A549 (cell line): ENCODE data around the gene PCDHGB1. TPM values are rescaled to one million over a fixed set of nuclear protein-coding genes. Genes with fewer than 3 reads are reported as not detected.

ENCODE experiments used
- ATAC-seq, 2 experiments: fragments of 200-7000 bp in 1 of 2; fragments of >200 bp in 1 of 2; cut with Nextera tagmentation in 1 of 2; cut with Tn5 transposase in 1 of 2; 3 replicates each; pipeline versions ENCODE4 v1.8.0 to v1.9.1; 2018 to 2020; ENCODE audit warnings: mild to moderate bottlenecking in 1 of 2, moderate library complexity in 1 of 2
- CTCF ChIA-PET: fragments of 300-600 bp; sonication (Branson Sonifier 250); formaldehyde crosslinking; extraction: SDS; loops from one replicate; lab custom pipeline; 2021; ENCODE audit warnings: antibody characterized with exemption, inconsistent platforms; lab: Yijun Ruan, JAX
- POLR2A ChIA-PET: fragments of 350-600 bp; formaldehyde crosslinking; extraction: SDS; loops from one replicate; lab custom pipeline; 2021; ENCODE audit warnings: antibody characterized with exemption, inconsistent platforms; lab: Yijun Ruan, JAX
- DNase-seq, 2 experiments: peaks; one replicate each; pipeline versions ENCODE4 v3.0.0 to v3.0.0-alpha.2; 2011 to 2016; ENCODE audit warnings: low read depth in 1 of 2, low spot score in 1 of 2
- FAIRE-seq: peaks from 2 replicates; lab custom pipeline; 2011; peaks lifted over from hg19 to GRCh38; lab: Jason Lieb, UNC
- H3K27ac ChIP-seq, 2 experiments: fragments of >200 bp; sonication (Bioruptor Twin); formaldehyde crosslinking; 3 replicates each; pipeline ENCODE4 v1.5.1; 2016 to 2017
- H3K4me1 ChIP-seq: fragments of >200 bp; sonication (Bioruptor Twin); formaldehyde crosslinking; 3 replicates; pipeline ENCODE4 v1.6.1; 2016
- H3K4me2 ChIP-seq: fragments of >200 bp; sonication (Bioruptor Twin); formaldehyde crosslinking; 3 replicates; pipeline ENCODE4 v1.6.1; 2016
- H3K4me3 ChIP-seq: fragments of >200 bp; sonication (Bioruptor Twin); formaldehyde crosslinking; 3 replicates; pipeline ENCODE4 v1.5.1; 2016
- H3K9me3 ChIP-seq: fragments of >200 bp; sonication (Bioruptor Twin); formaldehyde crosslinking; 3 replicates; pipeline ENCODE4 v1.6.1; 2016
- CEBPB ChIP-seq, 2 experiments: fragments of >200 bp in 1 of 2; sonication (Bioruptor Twin) in 1 of 2; formaldehyde crosslinking in 1 of 2; IDR thresholded peaks; 2 replicates each; pipeline ENCODE4 v1.6.1; 2012 to 2016
- EHMT2 ChIP-seq: fragments of 200-600 bp; sonication (generic); IDR thresholded peaks from 2 replicates; pipeline ENCODE4 v1.6.1; 2016; ENCODE audit warnings: antibody characterized with exemption, low read depth, mild to moderate bottlenecking, moderate library complexity
- ESRRA ChIP-seq: fragments of 150-350 bp; IDR thresholded peaks from 2 replicates; pipeline ENCODE4 v1.6.1; 2014; ENCODE audit warnings: mild to moderate bottlenecking, low read length, borderline replicate concordance
- FOSL2 ChIP-seq, 2 experiments: fragments of 450-650 bp in 1 of 2; fragments of >200 bp in 1 of 2; sonication (Bioruptor Twin) in 1 of 2; formaldehyde crosslinking; IDR thresholded peaks; 2 replicates each; pipeline versions ENCODE4 v1.5.0 to v1.6.1; 2016 to 2020; ENCODE audit warnings: mild to moderate bottlenecking in 1 of 2, moderate library complexity in 1 of 2
- HOXA7 ChIP-seq: fragments of 250-450 bp; sonication (Bioruptor Pico); IDR thresholded peaks from 2 replicates; pipeline ENCODE4 v1.5.0; 2020; ENCODE audit warnings: mild to moderate bottlenecking, moderate library complexity
- MAFK ChIP-seq: fragments of 450-650 bp; IDR thresholded peaks from 2 replicates; pipeline ENCODE4 v1.6.1; 2014; ENCODE audit not compliant: partially characterized antibody
- RAD21 ChIP-seq, 2 experiments: fragments of >200 bp in 1 of 2; sonication (Bioruptor Twin) in 1 of 2; formaldehyde crosslinking in 1 of 2; IDR thresholded peaks in 1 of 2; conservative IDR thresholded peaks in 1 of 2; 2 replicates in 1 of 2; 3 replicates in 1 of 2; pipeline ENCODE4 v1.6.1; 2012 to 2018; ENCODE audit warnings: inconsistent platforms in 1 of 2
- SMC3 ChIP-seq: fragments of >200 bp; sonication (Bioruptor Twin); formaldehyde crosslinking; IDR thresholded peaks from 3 replicates; pipeline ENCODE4 v1.6.1; 2018; ENCODE audit warnings: inconsistent platforms
- ZNF302 ChIP-seq: fragments of 250-450 bp; sonication (Bioruptor Pico); IDR thresholded peaks from 2 replicates; pipeline ENCODE4 v1.9.0; 2021; ENCODE audit warnings: inconsistent platforms, mild to moderate bottlenecking, moderate library complexity
- WGBS: methylation state at CpG from one replicate; pipeline ENCODE4 v1.1.6; 2017; ENCODE audit errors: missing lambda C conversion rate; 5-methylcytosine and 5-hydroxymethylcytosine counted together
- polyA plus RNA-seq, 4 experiments: library from polyadenylated mRNA; depleted of rRNA in 3 of 4; stranded (reverse); fragments of >200 nt; fragmentation: RNase III in 1 of 4; extraction: RNeasy Plus Mini Kit Qiagen cat#74134 plus additional on column Dnase treatment in 1 of 4; gene quantifications; 2 replicates in 3 of 4; 3 replicates in 1 of 4; pipeline ENCODE4 v1.2.3, GENCODE V29; 2011 to 2017
- TF ChIP-seq, protein P1 (sequence below): IDR thresholded peaks from 2 replicates; pipeline ENCODE4 v1.6.1; 2012
- TF ChIP-seq, protein P2 (sequence below): IDR thresholded peaks from 2 replicates; pipeline ENCODE4 v1.6.1; 2012
- TF ChIP-seq, protein P3 (sequence below): fragments of 250-450 bp; sonication (Bioruptor Pico); IDR thresholded peaks from 2 replicates; pipeline ENCODE4 v1.5.0; 2020; ENCODE audit warnings: low read depth, mild to moderate bottlenecking, moderate library complexity
- TF ChIP-seq, protein P4 (sequence below): fragments of >200 bp; sonication (Bioruptor Twin); formaldehyde crosslinking; IDR thresholded peaks from 3 replicates; pipeline ENCODE4 v1.5.1; 2016

PCDHGB1 gene
- polyA plus RNA-seq, 2 of the 4 experiments (the other 2 are of a cell fraction): 1.5 to 3.7 TPM

DNA sequence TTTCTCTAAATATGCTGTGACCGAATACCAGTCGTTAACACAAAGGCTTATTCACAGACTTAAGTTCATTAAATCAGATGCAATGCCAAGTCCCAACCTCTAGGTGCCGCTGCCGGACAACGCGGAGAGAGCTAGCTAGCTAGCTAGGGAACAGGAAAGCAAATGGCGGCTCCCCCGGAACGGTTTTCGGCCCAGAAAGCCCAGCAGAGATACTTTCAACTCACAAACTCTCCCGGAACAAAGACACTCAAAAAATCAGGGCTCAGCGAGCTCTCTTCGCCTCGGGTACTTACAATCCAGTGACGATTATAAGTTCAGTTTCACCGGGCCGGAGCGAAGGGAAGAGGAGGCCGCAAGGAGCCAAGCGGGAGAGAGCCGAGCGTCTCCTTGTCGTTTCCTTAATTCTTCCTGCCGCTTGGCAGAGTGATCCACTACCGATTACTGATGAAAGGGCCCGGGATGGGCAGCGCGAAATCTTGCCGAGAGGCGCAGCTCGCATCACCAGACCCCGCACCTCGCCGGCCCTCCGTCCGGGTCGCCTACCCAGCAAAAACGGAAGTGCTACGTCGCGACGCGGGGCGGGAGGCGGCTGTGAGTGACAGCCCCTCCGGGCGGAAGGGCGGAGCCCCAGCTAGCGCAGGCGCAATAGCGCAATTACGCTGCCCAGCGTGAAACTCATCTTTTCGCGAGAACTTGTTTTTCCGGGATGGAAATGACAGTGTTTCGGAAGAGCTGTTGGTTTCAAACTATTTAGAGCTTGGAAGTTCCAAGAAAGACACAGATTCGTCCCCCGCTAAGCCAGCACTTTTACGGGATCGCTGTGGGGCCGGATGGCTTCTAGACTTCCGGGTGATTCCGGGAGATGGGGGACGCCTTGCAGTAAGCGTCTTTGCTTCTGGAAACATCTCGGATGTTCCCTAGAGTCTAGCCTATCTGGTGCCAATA lies 29.4 kb upstream of the PCDHGB1 start, which contains the start of gene TAF7 (continued):
- TF ChIP-seq EHMT2 (no peak), FOSL2 (IDR thresholded peaks at IDR 0.05) (no peak), FOSL2 (CRISPR knock-in tag; IDR thresholded peaks at IDR 0.05) (no peak), ZNF302 (CRISPR knock-in tag) (no peak), SMC3 (no peak), MAFK (peak; percentile 73)
- TF ChIP-seq, protein P1, sequence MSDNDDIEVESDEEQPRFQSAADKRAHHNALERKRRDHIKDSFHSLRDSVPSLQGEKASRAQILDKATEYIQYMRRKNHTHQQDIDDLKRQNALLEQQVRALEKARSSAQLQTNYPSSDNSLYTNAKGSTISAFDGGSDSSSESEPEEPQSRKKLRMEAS: peak; percentile 84
- TF ChIP-seq, all 56 proteins: peak for 15

DNA sequence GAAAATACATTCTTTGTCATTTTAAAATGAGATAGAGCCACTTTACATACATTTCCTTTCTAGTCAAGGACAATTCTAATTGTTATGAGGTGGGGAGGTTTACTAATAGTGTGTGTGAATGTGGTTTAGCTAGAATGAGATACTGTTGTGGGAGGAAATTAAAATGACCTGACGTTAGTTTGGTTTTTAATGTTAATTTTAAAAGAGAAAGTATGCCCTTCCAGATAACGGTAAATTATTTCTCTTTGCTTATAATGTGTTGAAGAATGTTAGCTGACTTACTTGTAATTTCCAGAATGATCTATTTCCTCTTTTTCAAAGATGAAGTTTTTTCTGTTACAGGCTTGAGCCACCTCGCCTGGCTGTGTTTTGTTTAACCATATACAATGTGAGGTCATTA lies 27.6 kb upstream of the PCDHGB1 start:
- Histone ChIP-seq H3K4me1 (no peaks in the 10 kb centered on the region), H3K4me2 (no peak overlapping the region)
- POLR2A ChIA-PET: no interaction called here
- FAIRE-seq: no peak
- no peak for TF ChIP-seq ESRRA
- TF ChIP-seq CEBPB (IDR thresholded peaks at IDR 0.05): no peak
- TF ChIP-seq, protein P2, sequence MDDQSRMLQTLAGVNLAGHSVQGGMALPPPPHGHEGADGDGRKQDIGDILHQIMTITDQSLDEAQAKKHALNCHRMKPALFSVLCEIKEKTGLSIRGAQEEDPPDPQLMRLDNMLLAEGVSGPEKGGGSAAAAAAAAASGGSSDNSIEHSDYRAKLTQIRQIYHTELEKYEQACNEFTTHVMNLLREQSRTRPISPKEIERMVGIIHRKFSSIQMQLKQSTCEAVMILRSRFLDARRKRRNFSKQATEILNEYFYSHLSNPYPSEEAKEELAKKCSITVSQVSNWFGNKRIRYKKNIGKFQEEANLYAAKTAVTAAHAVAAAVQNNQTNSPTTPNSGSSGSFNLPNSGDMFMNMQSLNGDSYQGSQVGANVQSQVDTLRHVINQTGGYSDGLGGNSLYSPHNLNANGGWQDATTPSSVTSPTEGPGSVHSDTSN: no peak
- no peak for TF ChIP-seq FOSL2 (IDR thresholded peaks at IDR 0.05)
- TF ChIP-seq FOSL2 (CRISPR knock-in tag; IDR thresholded peaks at IDR 0.05): no peak
- TF ChIP-seq, all 56 proteins: peak for 0
- Histone ChIP-seq H3K9me3 (peaks cover 61% of the 10 kb centered on the region), H3K4me3 (no peak overlapping the region), H3K27ac (no peak overlapping the region)
- CTCF ChIA-PET: interaction anchor here (5.1 kb wide), 1 partner anchor 7 kb away, joined by 45 read pairs; the partner anchor contains the start of gene PCDHGA1
- WGBS: 71% methylated on average over 3 of the region's 3 CpGs
- no peak for DNase-seq
- no peak for ATAC-seq

DNA sequence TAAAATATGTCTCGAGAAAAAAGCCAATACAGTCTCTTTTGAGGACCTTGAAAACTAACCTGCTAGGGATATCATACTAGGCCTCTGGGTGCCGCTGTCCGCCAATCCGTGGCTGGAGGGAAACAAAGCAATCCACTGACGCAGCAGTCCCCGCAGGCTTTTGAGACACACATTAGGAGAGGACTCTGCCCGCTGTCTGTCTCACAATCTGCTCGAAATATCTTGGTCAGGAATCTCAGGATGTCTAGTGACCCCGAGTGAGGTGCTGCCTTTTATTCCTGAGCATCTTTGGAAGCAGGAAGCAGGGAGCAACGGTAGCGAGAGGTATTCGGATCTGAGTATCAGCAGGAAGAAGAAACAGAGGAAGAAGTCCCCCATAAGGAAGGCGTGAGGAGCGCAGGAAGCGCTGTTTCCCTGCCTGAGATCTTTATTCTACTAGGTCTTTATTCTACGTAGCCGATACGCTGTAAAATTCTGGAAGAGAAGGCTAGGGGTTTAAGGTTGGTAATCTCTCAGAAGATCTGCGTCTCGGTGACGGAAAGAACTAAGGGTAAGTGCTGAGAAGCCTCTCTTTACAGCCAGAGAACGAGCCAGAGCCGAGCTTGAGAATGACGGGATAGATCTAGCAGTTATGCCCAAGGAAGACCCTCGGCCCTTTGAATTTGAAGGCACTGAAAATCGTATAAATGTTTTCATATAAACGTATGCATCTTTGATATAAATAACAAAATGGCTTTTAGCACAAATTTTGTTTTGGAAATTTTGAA lies 23.6 kb upstream of the PCDHGB1 start:
- CTCF ChIA-PET: interaction anchor here (0.7 to 4.9 kb wide), 9 partner anchors 11 to 316 kb away, joined by 3 to 22 read pairs (median 4); partner anchors contain the start of genes PCDHGA2, PCDHGA4, PCDHGA7 and PCDHGB1
- Histone ChIP-seq H3K9me3 (peaks cover 39% of the 10 kb centered on the region), H3K4me1 (no peaks in the 10 kb centered on the region), H3K4me3 (0 out of 3 replicates have a peak overlapping the region, but pooled peaks have one; percentile 14), H3K4me2 (peak overlapping the region; percentile 33; the same call in 2 of the 3 replicates), H3K27ac (no peak overlapping the region)
- DNase-seq (peak in 1 of 2 experiments; percentile 51), FAIRE-seq (no peak), ATAC-seq (peak in 1 of 2 experiments; percentile 75; a peak in 3 of 6 replicates)
- 41% methylated on average over 27 of the region's 27 CpGs for WGBS
- POLR2A ChIA-PET: no interaction called here
- TF ChIP-seq, protein P3, sequence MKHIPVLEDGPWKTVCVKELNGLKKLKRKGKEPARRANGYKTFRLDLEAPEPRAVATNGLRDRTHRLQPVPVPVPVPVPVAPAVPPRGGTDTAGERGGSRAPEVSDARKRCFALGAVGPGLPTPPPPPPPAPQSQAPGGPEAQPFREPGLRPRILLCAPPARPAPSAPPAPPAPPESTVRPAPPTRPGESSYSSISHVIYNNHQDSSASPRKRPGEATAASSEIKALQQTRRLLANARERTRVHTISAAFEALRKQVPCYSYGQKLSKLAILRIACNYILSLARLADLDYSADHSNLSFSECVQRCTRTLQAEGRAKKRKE (CRISPR knock-in tag): no peak
- TF ChIP-seq, protein P4, sequence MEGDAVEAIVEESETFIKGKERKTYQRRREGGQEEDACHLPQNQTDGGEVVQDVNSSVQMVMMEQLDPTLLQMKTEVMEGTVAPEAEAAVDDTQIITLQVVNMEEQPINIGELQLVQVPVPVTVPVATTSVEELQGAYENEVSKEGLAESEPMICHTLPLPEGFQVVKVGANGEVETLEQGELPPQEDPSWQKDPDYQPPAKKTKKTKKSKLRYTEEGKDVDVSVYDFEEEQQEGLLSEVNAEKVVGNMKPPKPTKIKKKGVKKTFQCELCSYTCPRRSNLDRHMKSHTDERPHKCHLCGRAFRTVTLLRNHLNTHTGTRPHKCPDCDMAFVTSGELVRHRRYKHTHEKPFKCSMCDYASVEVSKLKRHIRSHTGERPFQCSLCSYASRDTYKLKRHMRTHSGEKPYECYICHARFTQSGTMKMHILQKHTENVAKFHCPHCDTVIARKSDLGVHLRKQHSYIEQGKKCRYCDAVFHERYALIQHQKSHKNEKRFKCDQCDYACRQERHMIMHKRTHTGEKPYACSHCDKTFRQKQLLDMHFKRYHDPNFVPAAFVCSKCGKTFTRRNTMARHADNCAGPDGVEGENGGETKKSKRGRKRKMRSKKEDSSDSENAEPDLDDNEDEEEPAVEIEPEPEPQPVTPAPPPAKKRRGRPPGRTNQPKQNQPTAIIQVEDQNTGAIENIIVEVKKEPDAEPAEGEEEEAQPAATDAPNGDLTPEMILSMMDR: peak; percentile 9; the same call in 1 of the 3 replicates
- TF ChIP-seq RAD21 (conservative IDR thresholded peaks at IDR 0.05 in 1 of 2, IDR thresholded peaks at IDR 0.05 in 1 of 2): 0 out of 5 replicates have a peak, but pooled peaks of 1 of the 2 experiments have one; percentile 25
- TF ChIP-seq HOXA7 (CRISPR knock-in tag): no peak
